CD1c-positive myeloid dendritic cell (primary cell): ENCODE data around the gene FXYD6.
"Not testable (repeated sequence)": the region's sequence is repeated elsewhere in the genome, so short reads cannot be mapped to it uniquely, and the experiment has no call there.

ENCODE experiments used
- DNase-seq: peaks from one replicate; pipeline ENCODE4 v3.0.0-alpha.2; 2016; ENCODE audit errors: extremely low spot score

The FXYD6 gene

GRCh38 chr11:117876341-117877119 lies at the start of gene FXYD6:
FXYD6 (minus strand) TSS chr11:117876658; CDS start chr11:117842776, 33,882 bp downstream.
- DNase-seq = peak; percentile 13

GRCh38 chr11:117926166-117926565 lies 49.7 kb upstream of the FXYD6 start:
- not testable (repeated sequence) for DNase-seq

- no peak for DNase-seq
Observed at GRCh38 chr11:117925198-117925925, 48.9 kb upstream of the FXYD6 start.

GRCh38 chr11:117924631-117925170 lies 48.2 kb upstream of the FXYD6 start:
- DNase-seq = no peak

GRCh38 chr11:117923773-117924172 lies 47.3 kb upstream of the FXYD6 start:
- no peak for DNase-seq

- no peak for DNase-seq
Observed at GRCh38 chr11:117923275-117923674, 46.8 kb upstream of the FXYD6 start.

- DNase-seq = no peak
Observed at GRCh38 chr11:117921893-117922292, 45.4 kb upstream of the FXYD6 start.

- DNase-seq = no peak
Observed at GRCh38 chr11:117921456-117921855, 45.0 kb upstream of the FXYD6 start.

- no peak for DNase-seq
Observed at GRCh38 chr11:117919781-117920221, 43.3 kb upstream of the FXYD6 start.

GRCh38 chr11:117919341-117919740 lies 42.9 kb upstream of the FXYD6 start:
- peak; percentile 40 for DNase-seq

GRCh38 chr11:117918366-117919255 lies 42.2 kb upstream of the FXYD6 start:
- no peak for DNase-seq

- no peak for DNase-seq
Observed at GRCh38 chr11:117917591-117918151, 41.2 kb upstream of the FXYD6 start.

GRCh38 chr11:117916956-117917355 lies 40.5 kb upstream of the FXYD6 start:
- DNase-seq = no peak

GRCh38 chr11:117915672-117916235 lies 39.3 kb upstream of the FXYD6 start:
- no peak for DNase-seq

GRCh38 chr11:117914991-117915618 lies 38.6 kb upstream of the FXYD6 start:
- DNase-seq = no peak

- no peak for DNase-seq
Observed at GRCh38 chr11:117914398-117914761, 37.9 kb upstream of the FXYD6 start.

GRCh38 chr11:117913736-117914397 lies 37.4 kb upstream of the FXYD6 start:
- no peak for DNase-seq

- DNase-seq = no peak
Observed at GRCh38 chr11:117912497-117912896, 36.0 kb upstream of the FXYD6 start.

GRCh38 chr11:117911694-117912093 lies 35.2 kb upstream of the FXYD6 start:
- DNase-seq = no peak
